DND-41 (cell line): ENCODE data around the gene PTBP1.

Source experiments
- ATAC-seq: fragments of 200-7000 bp; cut with Tn5 transposase; 3 replicates; pipeline ENCODE4 v1.9.1; 2021; ENCODE audit warnings: low read depth; ENCODE audit not compliant: insufficient read depth
- DNase-seq: peaks from one replicate; pipeline ENCODE4 v3.0.0-alpha.2; 2020
- H2AFZ ChIP-seq: 2 replicates; pipeline ENCODE4 v1.6.0; 2012; ENCODE audit warnings: low read depth, low read length
- H3K27ac ChIP-seq: 2 replicates; pipeline ENCODE4 v1.5.1; 2012; ENCODE audit warnings: low read length, inconsistent platforms
- H3K27me3 ChIP-seq: fragments of 200-600 bp; sonication (generic); 2 replicates; pipeline ENCODE4 v1.6.0; 2012; ENCODE audit warnings: low read length, mild to moderate bottlenecking, inconsistent platforms; ENCODE audit not compliant: insufficient read depth, poor library complexity
- H3K36me3 ChIP-seq: 2 replicates; pipeline ENCODE4 v1.5.1; 2012; ENCODE audit warnings: low read length, inconsistent platforms; ENCODE audit not compliant: insufficient read depth
- H3K4me1 ChIP-seq: 2 replicates; pipeline ENCODE4 v1.5.1; 2012; ENCODE audit warnings: mild to moderate bottlenecking, low read length; ENCODE audit not compliant: insufficient read depth
- H3K4me2 ChIP-seq: 2 replicates; pipeline ENCODE4 v1.6.0; 2012; ENCODE audit warnings: mild to moderate bottlenecking, moderate library complexity, low read length, inconsistent platforms; ENCODE audit not compliant: insufficient read depth
- H3K4me3 ChIP-seq, 2 experiments: fragments of 200-600 bp in 1 of 2; shearing (Covaris generic) in 1 of 2; 2 replicates each; pipeline ENCODE4 v1.5.1; 2012 to 2016; ENCODE audit warnings: inconsistent platforms in 2 of 2, low read length in 2 of 2, mild to moderate bottlenecking in 2 of 2, low read depth in 1 of 2, moderate library complexity in 1 of 2
- H3K79me2 ChIP-seq: 2 replicates; pipeline ENCODE4 v1.6.0; 2012; ENCODE audit warnings: low read length, inconsistent platforms; ENCODE audit not compliant: insufficient read depth
- H3K9ac ChIP-seq: 2 replicates; pipeline ENCODE4 v1.6.0; 2012; ENCODE audit warnings: low read depth, mild to moderate bottlenecking, inconsistent platforms, low read length, moderate library complexity
- H3K9me3 ChIP-seq: 2 replicates; pipeline ENCODE4 v1.5.1; 2012; ENCODE audit warnings: low read length, moderate library complexity, mild to moderate bottlenecking, inconsistent platforms; ENCODE audit not compliant: insufficient read depth, severe bottlenecking
- H4K20me1 ChIP-seq: 2 replicates; pipeline ENCODE4 v1.6.0; 2012; ENCODE audit warnings: low read length; ENCODE audit not compliant: insufficient read depth
- CTCF ChIP-seq: IDR thresholded peaks from 2 replicates; pipeline ENCODE4 v1.5.1; 2012; ENCODE audit warnings: borderline replicate concordance, low read length, moderate library complexity, mild to moderate bottlenecking; ENCODE audit not compliant: poor library complexity, severe bottlenecking; ENCODE audit errors: extremely low read depth
- EZH2 ChIP-seq: IDR thresholded peaks from 3 replicates; pipeline ENCODE4 v1.6.1; 2012; ENCODE audit warnings: borderline replicate concordance, low read depth, mild to moderate bottlenecking, moderate library complexity, low read length, inconsistent platforms; ENCODE audit not compliant: severe bottlenecking

The PTBP1 gene

GRCh38 chr19:784541-784940, 12.7 kb upstream of the PTBP1 start:
- DNase-seq (no peak), ATAC-seq (no peak)
- no peak overlapping the region for H3K9ac ChIP-seq
- H3K27me3 ChIP-seq = no peaks in the 10 kb centered on the region
- no peaks in the 10 kb centered on the region for H3K36me3 ChIP-seq
- no peak overlapping the region for H3K4me2 ChIP-seq
- no peaks in the 10 kb centered on the region for H3K9me3 ChIP-seq
- no peaks in the 10 kb centered on the region for H4K20me1 ChIP-seq
- H3K79me2 ChIP-seq = no peaks in the 10 kb centered on the region
- H2AFZ ChIP-seq = no peak overlapping the region
- no peaks in the 10 kb centered on the region for H3K4me1 ChIP-seq
- H3K27ac ChIP-seq = no peak overlapping the region
- TF ChIP-seq EZH2 = no peak
- no peak for TF ChIP-seq CTCF
- no peak overlapping the region for H3K4me3 ChIP-seq

- TF ChIP-seq EZH2 = no peak
- no peak for TF ChIP-seq CTCF
- Histone ChIP-seq H3K79me2 (no peaks in the 10 kb centered on the region), H3K4me2 (no peak overlapping the region), H3K4me3 (no peak overlapping the region), H3K36me3 (no peaks in the 10 kb centered on the region), H3K9ac (no peak overlapping the region), H3K27ac (no peak overlapping the region), H2AFZ (no peak overlapping the region), H3K4me1 (no peaks in the 10 kb centered on the region), H3K9me3 (no peaks in the 10 kb centered on the region), H4K20me1 (no peaks in the 10 kb centered on the region), H3K27me3 (no peaks in the 10 kb centered on the region)
- ATAC-seq (no peak), DNase-seq (no peak)
Measured at GRCh38 chr19:787536-787935, 9.7 kb upstream of the PTBP1 start.

GRCh38 chr19:788686-788982, 8.6 kb upstream of the PTBP1 start:
- TF ChIP-seq EZH2 = no peak
- TF ChIP-seq CTCF = no peak
- Histone ChIP-seq H3K36me3 (no peaks in the 10 kb centered on the region), H3K4me1 (no peaks in the 10 kb centered on the region), H3K9me3 (no peaks in the 10 kb centered on the region), H3K79me2 (no peaks in the 10 kb centered on the region), H3K4me3 (no peak overlapping the region), H3K4me2 (no peak overlapping the region), H3K27ac (no peak overlapping the region), H3K9ac (no peak overlapping the region), H2AFZ (no peak overlapping the region), H4K20me1 (no peaks in the 10 kb centered on the region), H3K27me3 (no peaks in the 10 kb centered on the region)
- ATAC-seq = no peak
- no peak for DNase-seq

- Histone ChIP-seq H3K9me3 (no peaks in the 10 kb centered on the region), H3K4me1 (no peaks in the 10 kb centered on the region), H3K36me3 (no peaks in the 10 kb centered on the region), H3K4me3 (no peak overlapping the region), H3K27ac (no peak overlapping the region), H3K4me2 (no peak overlapping the region), H3K27me3 (no peaks in the 10 kb centered on the region), H3K79me2 (no peaks in the 10 kb centered on the region), H4K20me1 (no peaks in the 10 kb centered on the region), H3K9ac (no peak overlapping the region), H2AFZ (no peak overlapping the region)
- ATAC-seq (no peak), DNase-seq (no peak)
- no peak for TF ChIP-seq EZH2
- TF ChIP-seq CTCF = no peak
Measured at GRCh38 chr19:788983-789700, 8.1 kb upstream of the PTBP1 start.
